SW 1271 (cell line): ENCODE measurements around the gene VAMP5.
"Not testable (repeated sequence)": the region's sequence is repeated elsewhere in the genome, so short reads cannot be mapped to it uniquely, and the experiment has no call there.

Source experiments
- DNase-seq, 2 experiments: peaks; one replicate each; lab custom pipeline; 2025; lab: John Stamatoyannopoulos, UW

Gene VAMP5

DNA sequence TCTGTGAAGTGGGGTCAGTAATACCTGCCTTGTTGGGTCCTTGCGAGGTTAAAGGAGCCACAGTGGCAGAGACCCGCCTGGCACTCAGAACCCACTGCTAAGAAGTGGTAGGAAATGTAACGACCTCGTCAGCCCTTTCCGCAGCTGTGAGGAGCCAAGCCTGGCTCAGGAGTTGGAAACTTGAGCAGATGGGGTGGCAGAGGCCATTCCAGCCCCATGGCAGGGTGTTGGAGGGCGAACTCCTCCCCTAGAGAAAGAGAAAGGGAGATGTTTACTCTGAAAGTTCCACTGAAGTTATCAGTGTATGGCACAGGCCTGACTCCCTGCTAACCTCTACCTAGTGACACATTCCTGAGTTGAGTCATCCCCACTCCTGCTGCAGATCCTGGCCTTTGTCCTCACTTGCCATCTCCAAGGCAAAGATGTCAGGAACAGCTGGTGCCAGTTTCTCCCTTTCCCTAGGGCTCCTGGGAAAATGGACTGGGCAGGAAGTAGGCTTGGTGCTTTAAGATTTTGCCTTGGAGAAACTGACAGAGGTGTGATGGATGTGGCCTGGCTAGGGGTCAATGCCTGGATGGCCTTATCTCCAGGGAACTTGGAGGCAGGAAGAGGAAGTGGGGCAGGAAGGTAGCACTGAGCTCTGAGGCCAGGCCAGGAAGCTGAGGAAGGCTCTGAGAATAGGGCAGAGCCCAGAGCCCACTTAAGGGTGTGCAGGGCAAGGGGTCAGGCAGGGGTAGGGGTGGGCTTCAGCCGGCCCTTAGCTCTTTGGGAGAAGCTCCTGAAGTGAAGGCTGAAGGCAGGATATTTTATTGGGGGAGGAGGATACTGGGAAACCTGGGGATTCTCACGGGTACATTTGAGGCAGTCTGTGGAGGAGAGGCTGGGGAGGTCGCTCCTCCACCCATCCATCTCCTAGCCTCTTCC lies 888 bp downstream of the VAMP5 start:
- peak; percentile 31 to 70 for DNase-seq

DNA sequence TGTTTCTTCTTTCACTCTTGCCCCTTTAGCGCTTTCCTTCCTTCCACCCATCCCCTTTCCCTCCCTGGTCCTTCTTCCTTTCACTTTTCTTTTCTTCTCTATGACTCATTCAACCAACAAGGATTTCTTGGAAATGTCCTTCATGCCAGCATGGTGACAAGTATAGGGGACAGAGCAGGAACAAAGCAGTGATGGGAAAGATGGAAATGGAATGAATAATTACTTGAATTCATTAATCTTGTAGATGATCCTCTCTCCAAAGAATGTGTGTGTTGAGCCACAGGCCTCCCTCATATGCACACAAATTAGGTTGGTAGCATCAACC lies 1.5 kb downstream of the VAMP5 start:
- DNase-seq = peak in 1 of 2 experiments; percentile 33

DNA sequence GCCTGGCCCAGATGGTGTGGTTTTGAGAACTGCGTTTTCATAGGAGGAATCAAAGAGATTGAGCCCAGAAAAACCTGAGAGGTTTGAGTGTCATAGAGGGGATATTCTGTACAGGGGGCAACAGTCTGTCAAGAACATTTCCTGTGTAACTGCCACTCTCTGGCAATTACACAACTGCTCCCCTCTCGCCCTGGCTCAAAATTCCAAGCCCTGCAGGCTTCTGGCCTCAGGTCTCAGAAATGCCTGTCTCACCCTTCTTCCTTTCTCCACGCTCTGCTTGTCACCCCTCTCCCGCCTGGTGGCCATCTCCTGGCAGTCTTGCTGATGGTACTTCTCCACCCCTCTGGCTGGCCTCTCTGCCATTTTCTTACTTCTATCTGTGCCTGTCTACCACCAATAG lies 4.0 kb downstream of the VAMP5 start:
- DNase-seq = no peak

DNA sequence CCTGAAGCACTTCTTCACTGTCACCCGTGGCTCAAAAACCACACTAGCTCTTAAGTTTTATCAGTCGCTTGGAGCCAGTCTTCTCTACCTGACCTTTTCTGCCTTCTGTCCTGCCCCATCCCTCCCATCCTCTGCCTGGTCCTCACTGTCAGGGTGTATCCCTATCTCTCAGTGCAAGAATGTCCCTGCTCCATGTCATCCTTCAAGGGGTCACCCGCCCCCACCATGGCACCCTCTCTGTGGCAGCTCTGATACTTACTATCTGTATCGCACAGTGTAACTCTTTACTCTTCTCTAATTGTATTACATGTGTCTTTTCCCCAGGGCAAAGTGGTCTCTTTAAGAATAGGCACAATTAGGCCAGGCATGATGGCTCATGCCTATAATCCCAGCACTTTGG lies 4.4 kb downstream of the VAMP5 start:
- no peak for DNase-seq

DNA sequence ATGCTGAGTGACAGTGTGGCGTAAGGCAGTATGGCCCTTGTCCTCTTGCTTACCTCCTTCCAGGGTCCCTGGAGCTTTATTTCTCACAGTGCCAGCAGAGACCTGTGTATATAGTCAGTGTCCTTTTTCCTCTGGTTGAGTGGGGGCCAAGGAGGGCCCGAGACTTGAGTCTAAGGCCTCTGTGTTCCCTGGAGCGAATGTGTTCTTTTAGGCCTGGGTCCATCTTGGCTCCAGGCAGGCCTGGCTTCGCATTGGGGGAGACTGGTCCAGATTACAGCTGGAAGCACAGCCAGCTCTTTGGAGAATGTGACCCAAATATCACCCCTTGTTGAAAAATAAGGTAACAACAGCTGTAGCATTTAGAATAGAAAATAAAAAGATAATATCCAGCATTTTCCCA lies 5.0 kb downstream of the VAMP5 start:
- DNase-seq = no peak

DNA sequence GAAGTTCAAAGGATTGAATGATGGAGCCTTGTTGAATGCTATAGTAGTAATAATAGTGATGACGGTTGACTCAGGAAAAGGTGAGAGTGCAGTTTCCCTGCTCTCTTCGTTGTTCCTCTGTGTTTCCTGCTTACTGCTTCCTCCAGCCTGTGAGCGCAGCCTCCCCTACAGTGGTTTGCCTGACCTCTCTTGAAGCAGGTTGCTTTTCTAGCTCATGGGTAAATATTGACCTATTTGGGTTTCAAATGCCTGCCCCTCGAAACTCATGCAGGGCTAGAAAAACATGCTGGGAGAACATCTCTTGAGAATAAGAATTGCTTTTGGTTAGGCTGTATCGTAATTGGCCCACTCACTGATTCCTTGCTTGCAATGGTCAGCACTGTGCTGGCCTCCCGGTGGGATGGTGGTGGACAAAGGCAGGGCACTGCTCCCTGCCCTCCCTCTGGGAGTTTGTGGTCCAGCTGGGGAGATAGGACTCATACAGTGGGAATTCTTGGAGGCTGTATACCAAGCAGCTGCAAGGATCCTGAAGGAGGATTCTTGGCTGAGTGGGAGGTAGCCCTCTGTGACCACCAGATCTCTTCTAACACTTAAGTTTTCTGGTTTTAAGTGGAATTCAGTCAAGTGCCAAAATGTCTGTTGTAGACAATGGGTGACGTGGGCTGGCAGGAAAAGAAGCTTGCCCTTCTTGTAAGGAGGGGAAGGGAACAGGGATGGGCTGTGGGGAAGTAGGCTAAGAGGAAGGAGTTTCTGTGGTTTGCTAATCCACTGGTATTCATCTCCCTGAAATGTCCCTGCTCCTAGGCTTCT lies 6.0 kb downstream of the VAMP5 start:
- DNase-seq = no peak

DNA sequence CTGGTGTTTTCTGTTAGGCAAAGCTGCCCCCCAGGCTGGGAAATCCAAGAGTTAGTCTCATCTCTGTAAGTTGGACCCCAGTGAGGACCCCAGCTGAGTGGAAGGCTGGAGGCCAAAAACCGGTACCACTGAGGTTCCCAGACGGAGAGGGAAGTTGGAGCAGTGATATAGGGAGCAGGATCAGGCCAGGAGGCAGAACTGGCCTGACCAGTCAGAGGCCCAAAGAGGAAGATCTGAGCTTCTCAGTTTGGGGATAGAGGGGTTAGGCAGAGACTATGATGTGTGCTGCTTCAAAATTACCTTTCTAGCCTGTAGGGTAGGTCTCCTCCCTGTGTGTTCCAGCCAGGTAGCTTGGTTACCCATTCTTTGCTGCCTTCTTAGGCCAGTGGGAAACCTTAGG lies 6.7 kb downstream of the VAMP5 start:
- no peak for DNase-seq

DNA sequence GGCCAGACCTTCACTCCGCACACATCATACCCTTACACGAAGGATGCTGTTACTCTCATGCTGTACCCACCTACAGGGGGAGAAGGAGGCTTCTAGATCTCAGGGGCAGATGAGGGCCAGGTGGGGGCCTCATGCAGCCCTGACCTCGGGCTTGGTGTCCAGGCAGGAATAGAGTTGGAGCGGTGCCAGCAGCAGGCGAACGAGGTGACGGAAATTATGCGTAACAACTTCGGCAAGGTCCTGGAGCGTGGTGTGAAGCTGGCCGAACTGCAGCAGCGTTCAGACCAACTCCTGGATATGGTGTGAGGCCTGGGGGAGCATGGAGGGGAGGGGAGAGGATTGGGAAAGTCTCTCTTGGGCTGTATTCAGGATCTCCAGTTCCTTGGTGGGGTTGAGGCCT lies 7.3 kb downstream of the VAMP5 start:
- no peak for DNase-seq

DNA sequence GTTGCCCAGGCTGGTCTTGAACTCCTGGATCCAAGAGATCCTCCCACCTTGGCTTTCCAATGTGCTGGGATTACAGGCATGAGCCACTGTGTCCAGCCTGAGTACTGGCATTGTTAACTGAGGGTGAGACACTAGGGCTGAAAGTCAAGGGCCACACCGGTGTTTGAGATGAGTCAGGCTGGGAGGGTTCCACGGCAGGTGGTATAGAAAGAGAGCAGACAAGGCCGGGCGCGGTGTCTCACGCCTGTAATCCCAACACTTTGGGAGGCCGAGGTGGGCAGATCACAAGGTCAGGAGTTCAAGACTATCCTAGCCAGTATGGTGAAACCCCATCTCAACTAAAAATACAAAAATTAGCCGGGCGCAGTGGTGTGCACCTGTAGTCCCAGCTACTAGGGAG lies 8.1 kb downstream of the VAMP5 start:
- not testable (repeated sequence) for DNase-seq

DNA sequence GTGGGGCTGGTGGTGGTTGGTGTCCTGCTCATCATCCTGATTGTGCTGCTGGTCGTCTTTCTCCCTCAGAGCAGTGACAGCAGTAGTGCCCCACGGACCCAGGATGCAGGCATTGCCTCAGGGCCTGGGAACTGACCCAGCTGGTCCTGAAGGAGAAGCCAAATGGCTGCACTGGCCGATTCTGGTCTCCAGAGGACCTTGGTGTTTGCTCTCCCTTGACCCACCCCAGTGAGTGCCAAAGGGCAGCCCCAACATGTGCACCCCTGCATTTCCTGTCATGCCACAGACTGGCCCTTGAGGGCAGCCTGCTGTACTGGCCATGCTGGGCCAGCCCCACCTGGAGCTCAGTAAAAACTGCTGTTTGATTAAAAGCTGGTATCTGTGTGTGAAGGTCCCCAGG lies 8.8 kb downstream of the VAMP5 start:
- DNase-seq = no peak

DNA sequence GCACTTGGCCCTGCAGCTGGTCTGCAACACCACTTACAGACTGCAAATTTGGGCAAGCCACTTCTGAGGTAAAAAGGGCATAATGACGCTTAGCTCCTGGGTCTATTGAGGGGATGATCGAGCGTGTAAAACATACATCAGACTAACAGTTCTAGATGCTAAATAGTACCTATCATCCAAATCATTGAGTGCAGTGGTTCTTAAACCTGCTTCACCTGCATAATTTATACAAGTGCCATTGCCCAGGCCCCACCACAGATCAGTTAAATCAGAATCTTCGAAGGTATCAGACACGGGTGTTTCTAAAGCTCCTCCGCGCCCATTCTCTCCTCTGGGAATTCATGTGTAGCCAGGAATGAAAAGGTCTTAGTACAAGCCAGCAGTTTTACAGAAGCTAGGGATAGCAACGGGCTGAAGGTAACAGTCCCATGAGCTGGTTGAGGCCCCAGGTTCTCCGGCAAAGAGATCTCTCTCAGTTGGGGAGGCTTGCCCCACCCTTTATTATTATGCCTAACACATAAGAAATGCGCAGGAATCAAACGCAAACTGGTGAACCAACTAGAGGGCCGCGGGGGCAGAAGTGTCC lies 10.6 kb downstream of the VAMP5 start:
- DNase-seq = no peak

GRCh38 chr2:85595301-85596025 lies 11.2 kb downstream of the VAMP5 start, which contains the start of gene RNF181:
RNF181 (plus strand) TSS chr2:85595745; CDS start chr2:85595764, 19 bp downstream.
- DNase-seq = peak; percentile 96 to 99

- DNase-seq = no peak
Measured at GRCh38 chr2:85596026-85596333, 11.7 kb downstream of the VAMP5 start.

DNA sequence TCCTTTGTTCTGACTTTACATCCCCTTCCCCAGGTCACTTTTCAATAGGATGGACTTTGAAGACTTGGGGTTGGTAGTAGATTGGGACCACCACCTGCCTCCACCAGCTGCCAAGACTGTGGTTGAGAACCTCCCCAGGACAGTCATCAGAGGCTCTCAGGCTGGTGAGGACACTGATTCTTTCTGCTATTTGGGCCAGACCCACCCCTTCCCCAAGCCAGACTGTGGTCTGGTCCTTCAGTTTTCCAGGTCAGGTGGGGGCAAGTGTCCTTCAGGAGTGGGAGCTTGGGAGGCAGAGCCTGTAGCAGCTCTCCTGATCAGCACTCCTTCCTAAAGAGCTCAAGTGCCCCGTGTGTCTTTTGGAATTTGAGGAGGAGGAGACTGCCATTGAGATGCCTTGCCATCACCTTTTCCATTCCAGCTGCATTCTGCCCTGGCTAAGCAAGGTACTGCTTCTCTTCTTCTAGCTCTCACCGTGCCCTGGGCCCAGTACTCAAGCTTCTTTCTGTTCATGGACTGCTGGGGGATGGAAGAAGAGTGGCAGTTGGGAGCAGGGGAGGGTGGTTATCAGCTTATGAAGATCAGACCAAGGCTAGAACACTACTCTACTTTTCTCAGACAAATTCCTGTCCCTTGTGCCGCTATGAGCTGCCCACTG lies 12.4 kb downstream of the VAMP5 start:
- DNase-seq = no peak

DNA sequence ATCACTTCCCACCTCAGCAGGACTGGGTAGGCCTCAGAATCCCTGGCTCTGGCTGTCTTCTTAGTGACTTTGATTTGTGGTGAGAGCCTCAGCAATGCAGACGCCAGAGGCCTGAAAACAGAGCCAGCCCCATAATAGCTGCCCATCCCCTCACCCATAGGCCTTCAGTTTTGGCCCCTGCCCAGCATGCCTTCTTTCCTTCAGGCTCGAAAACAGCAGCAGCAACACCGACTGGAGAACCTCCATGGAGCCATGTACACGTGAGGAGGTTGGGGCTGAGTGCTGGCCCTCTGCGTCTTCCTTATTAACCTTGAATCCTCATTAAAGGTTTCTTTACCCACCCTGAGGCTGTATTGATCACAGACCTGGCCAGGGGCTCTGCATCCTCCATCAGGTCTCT lies 13.0 kb downstream of the VAMP5 start:
- no peak for DNase-seq

DNA sequence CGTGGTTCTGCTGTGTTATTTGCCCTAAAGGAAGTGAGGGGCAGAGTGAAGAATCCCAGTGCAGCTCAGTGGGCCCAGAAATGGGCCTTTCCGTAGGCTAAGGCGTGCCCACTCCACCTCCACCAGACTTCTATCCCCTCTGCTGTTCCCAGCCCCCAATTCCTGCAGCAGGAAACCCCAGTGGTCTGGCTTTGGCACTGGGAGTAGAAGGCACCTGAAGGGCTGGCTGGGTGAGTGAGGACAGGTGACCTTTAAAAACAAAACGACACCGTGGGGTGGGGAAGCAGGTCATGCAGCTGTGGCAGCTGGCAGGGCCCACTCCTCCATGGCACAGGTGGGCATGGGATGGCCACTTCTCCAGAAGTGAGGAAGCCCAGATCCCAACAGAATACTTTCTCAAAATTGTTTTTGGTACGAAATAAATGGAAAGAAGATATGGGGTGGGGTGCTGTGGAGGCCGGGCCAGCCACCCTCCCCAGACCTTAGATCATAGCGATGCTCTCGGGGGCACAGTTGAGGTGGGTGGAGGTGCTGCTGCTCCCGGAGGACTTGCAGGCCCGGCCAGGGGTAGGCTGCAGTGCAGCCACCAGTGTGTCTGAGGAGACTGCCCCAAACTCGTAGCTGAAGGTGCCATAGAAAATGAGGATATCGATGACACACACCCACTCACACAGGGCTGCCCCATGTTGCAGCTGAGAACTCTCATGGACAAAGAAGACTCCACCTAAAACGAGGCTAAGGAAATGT lies 14.5 kb downstream of the VAMP5 start:
- DNase-seq = no peak

- no peak for DNase-seq
Measured at GRCh38 chr2:85599468-85600234, 15.4 kb downstream of the VAMP5 start.

- no peak for DNase-seq
Measured at GRCh38 chr2:85600235-85600575, 16.0 kb downstream of the VAMP5 start.

GRCh38 chr2:85600951-85601770 lies 16.9 kb downstream of the VAMP5 start:
- no peak for DNase-seq
